Suprapubic skin (tissue), 3 donors: ENCODE data around the gene FN3K.

Source experiments
- POLR2A ChIP-seq, 2 donors: fragments of 450-650 bp; IDR thresholded peaks; one replicate each; pipeline ENCODE4 v1.6.1; 2017; ENCODE audit warnings: antibody characterized with exemption in 2 of 2, mild to moderate bottlenecking in 2 of 2, moderate library complexity in 2 of 2
- TF ChIP-seq, protein P1 (sequence below), 2 donors: fragments of 200-600 bp in 1 of 2; fragments of 450-650 bp in 1 of 2; sonication (generic) in 1 of 2; IDR thresholded peaks; one replicate each; pipeline ENCODE4 v1.5.1; 2016 to 2019; ENCODE audit warnings: antibody characterized with exemption in 2 of 2, mild to moderate bottlenecking in 1 of 2, moderate library complexity in 1 of 2

DNA sequence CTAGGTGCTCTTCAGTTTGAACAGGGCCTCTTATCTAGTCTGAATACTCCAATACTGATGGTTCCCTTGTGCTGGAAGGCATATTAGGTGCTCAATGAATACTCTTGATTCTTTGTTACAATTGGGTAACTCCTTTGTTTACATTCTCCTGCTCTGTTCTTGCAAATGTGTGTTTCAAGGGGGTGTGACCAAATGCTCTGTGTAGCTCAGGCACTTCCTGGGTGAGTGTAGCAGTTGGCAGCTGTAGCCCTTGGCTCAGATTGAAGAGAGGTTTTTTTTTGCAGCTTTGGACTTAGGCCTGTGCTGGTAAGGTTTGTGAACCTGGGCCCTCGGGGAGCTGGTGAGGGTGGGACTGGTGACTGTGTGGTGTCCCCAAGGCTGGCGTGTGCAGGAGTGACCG is 36.6 kb downstream of the FN3K start:
- TF ChIP-seq, protein P1, sequence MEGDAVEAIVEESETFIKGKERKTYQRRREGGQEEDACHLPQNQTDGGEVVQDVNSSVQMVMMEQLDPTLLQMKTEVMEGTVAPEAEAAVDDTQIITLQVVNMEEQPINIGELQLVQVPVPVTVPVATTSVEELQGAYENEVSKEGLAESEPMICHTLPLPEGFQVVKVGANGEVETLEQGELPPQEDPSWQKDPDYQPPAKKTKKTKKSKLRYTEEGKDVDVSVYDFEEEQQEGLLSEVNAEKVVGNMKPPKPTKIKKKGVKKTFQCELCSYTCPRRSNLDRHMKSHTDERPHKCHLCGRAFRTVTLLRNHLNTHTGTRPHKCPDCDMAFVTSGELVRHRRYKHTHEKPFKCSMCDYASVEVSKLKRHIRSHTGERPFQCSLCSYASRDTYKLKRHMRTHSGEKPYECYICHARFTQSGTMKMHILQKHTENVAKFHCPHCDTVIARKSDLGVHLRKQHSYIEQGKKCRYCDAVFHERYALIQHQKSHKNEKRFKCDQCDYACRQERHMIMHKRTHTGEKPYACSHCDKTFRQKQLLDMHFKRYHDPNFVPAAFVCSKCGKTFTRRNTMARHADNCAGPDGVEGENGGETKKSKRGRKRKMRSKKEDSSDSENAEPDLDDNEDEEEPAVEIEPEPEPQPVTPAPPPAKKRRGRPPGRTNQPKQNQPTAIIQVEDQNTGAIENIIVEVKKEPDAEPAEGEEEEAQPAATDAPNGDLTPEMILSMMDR (IDR thresholded peaks at IDR 0.05) = no peak
- TF ChIP-seq POLR2A (IDR thresholded peaks at IDR 0.05) = no peak
